Urothelium cell line (cell line): ENCODE results near the gene RPF1.
"Not testable (repeated sequence)": the region's sequence is repeated elsewhere in the genome, so short reads cannot be mapped to it uniquely, and the experiment has no call there.

Source experiments
- DNase-seq: peaks from one replicate; pipeline ENCODE4 v3.0.0; 2011; ENCODE audit warnings: low spot score, mixed read lengths
- FAIRE-seq: peaks from 2 replicates; lab custom pipeline; 2011; peaks lifted over from hg19 to GRCh38; lab: Jason Lieb, UNC

RPF1 gene

DNA sequence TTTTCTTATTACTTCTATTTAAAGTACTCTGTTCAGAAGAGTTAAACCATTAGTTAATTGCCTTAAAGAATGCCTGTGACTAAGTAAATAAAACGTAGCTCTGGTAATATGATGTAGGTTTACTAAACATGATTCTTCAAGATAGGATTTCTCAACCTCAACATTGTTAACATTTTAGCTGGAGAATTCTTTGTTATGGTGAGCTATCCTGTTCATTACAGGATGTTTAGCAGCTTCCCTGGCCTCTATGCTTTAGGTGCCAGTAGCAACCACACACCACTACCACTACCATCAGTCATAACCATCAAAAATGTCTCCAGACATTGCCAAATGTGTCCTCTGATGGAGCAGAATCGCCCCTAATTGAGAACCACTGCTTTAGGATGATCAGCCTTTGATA, 10.7 kb downstream of the RPF1 start:
- DNase-seq (no peak), FAIRE-seq (no peak)

DNA sequence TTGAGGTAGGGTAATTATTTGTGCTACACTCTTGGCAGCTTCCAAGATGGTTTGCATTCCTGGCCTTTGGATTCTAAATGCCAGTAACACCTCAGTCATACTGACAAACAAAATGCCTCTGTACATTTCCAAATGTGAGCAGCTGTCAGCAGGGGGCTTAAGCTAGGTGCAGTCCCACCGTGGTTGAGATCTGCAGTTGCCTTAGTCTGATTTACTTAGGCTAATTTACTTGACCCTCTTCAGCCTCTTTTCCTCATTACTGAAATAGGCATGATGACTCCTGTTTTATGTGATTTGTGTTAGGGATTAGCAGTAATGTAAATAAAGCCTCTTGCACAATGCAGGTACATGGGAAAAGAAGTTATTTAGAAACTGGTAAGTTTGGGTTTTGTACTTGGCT, 13.7 kb downstream of the RPF1 start:
- DNase-seq (no peak), FAIRE-seq (no peak)

DNA sequence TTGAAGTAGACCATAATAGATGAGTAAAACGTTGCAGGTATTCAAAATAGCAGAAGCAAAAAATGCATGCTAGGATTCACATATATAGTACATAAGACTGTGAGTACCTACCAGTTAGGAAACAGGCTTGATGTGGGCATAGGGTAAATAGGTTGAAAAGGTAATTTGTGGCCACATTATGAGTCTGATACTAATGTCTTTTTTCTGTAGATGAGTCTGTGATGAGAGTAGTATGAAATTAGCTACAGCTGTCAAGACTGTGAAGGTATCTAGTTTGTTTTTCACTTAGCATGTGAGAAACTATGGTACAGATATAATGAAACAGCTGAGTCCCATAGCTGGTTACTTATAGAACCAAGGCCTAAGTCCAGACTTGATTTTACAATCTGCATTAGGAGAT, 14.7 kb downstream of the RPF1 start:
- DNase-seq (no peak), FAIRE-seq (no peak)

DNA sequence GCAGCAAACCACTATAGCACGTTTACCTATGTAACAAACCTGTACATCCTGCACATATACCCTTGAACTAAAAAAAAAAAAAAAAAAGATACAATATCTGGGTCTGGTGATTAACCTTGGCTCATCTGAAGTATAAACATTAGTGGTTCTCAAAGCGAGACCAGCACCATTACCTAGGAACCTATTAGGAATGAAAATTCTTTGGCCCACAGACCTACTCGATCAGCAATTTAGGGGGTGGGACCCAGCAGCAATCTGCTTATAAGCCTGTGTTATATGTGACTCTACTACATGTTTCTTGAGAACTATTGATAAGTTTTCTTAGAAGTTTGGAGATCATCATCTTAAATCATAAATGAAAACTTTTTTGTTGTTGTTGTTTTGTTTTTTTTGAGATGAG, 17.4 kb downstream of the RPF1 start:
- no peak for DNase-seq
- no peak for FAIRE-seq

DNA sequence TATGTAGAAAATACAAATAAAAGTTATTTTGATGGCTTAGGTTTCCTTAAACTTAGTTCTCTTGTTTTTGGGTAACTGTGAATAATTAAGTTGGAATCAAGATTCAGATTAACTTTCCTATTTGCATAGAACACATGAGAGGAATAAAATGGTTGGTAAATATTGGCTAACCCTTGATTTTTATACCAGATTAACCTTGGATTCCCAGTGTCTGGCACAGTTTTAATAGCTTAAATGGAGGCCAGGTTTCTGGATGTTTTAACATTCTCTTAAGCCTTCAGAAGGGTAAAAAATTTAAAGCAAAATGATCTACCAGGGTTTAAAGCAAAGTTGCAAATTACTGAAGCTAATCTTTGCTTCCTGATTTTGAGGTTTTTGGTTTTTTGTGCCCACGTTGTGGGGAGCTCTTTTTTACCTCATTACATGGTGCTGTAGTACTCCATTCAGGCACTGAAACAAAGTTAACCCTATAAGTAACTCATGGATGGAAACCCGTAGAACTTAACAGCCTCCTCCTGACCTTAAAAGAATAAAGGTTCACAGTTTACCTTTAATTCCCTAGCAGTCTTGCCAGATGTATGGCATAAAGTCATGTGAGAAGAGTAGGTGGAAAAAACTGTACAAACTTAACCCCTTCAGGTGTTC, 18.7 kb downstream of the RPF1 start:
- FAIRE-seq = no peak
- DNase-seq = no peak

DNA sequence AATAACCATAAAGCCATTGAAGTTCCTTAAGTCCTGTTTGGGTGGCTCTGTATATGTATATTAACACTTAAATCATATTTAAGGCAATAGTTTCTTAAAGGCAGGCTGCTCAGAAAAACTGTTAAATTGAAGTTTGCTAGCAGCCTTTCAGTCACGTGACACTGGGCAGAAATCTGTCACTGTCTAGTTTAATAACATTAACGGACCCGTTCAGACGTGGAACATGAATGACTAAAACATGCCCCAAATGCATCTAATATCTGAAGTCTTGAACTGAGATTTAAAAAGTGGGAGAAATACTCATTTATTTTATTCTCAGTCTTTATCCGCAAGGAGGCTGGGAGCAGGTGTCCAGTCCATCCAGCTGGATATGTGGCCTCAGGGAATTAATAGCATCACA, 23.9 kb downstream of the RPF1 start:
- FAIRE-seq (no peak), DNase-seq (no peak)

DNA sequence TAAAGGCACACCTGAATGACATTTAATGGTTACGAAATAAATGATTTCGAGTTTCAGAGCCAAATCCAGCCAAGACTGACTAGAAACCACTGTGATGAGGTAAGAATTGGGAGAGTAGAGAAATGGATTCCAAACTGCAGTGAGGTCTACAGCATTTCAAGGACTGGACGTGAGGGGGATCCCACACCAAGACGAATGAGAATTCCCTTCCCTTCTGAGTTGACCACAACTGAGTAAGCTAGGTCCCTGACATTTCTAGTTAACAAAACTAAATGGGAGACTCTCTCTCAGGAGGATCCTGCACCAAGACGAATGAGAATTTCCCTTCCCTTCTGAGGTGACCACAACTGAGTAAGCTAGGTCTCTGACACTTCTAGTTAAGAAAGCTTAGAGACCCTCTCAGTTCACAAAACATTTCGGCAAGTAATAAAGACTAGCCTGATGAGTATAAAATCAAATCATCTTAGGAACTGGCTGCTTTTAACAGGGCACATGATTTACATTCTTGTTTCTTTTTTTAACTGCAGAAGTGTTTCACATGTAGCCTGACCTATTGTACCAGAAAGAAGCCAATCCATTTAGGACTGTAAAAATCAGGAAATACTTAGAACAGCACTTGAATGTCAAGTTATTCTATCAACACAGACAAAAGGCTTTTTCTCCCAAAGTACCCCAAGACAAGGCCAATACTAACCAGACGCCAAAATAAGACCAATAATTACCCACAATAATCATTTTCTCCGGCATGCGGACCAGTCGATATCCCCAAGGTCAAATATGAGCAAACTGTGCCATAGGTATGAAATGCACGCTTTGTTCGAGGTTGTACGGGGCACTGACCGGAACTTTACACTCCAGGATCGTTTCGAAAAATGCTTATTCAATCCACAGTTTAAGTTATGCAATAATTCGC, 25.8 kb downstream of the RPF1 start:
- FAIRE-seq (no peak), DNase-seq (no peak)

DNA sequence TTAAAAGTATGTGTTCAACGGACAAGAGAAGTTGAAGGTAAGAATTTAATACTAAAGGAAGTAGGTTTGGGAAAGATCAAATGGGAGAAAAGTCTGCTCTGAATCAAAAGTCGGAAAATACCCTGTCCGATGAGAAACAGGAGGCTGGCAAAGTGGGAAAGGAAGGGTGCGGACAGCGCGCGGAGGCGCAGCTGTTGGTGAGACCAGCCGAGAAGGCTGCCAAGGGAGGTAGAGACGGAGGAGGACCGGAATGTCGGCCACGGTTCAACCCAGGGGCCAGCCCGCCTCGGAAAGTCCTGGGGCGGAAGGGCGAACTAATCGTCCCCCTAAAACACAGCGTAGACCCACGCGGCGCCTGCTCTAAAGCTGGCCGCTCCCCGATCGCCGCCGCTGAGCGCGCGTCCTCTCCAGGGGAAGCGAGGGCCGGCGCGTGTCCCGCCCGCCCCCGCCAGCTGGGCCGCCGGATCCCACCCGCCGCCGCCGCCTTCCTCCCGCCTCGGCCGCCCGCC, 26.5 kb downstream of the RPF1 start:
- peak; percentile 78 for DNase-seq
- no peak for FAIRE-seq

DNA sequence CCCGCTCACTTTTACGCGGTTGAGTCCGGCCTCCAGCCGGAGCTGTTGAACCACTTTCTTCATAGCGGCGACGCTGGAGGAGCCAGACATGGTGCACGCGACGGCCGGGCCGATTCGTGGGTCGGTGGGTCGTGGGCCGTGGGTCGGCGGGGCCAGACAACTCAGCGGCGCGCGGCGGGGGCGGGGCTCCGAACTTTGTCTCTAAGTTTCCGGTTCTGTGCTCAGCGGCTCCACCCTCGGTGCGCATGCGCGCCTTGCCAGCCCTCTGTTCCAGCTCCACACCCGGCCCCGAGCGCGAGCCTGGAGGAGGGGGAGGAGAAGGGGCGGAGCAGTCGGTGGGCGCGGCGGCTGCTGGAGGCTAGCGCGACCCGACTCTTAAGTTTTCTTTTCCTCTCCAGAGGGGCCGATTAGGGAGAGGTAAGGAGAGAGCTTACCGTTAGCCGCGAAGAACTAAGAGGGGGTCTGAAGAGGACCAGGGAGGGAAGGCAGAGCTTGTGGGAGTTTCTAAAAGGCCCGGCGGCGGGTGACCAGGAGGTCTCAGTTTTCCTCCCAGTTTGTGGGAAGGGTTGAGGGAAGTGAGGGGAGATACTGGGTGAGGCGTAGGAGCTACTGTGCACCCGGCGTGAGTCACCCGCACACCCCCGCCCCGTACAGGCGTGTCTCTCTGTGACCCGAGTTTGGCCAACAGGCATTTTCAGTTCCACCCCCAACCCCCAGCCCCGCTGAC, 27.1 kb downstream of the RPF1 start, which contains the start of the genes GNG5 and SPATA1:
TSS of gene GNG5 (minus strand) at position 580 of the 727 bp plus-strand sequence. CDS start at position 90, 490 bp downstream.
TSS of gene SPATA1 (plus strand) at position 385 of the 727 bp plus-strand sequence. CDS start 9,974 bp downstream, outside the sequence.
- FAIRE-seq (peak; percentile 20), DNase-seq (peak; percentile 98)

DNA sequence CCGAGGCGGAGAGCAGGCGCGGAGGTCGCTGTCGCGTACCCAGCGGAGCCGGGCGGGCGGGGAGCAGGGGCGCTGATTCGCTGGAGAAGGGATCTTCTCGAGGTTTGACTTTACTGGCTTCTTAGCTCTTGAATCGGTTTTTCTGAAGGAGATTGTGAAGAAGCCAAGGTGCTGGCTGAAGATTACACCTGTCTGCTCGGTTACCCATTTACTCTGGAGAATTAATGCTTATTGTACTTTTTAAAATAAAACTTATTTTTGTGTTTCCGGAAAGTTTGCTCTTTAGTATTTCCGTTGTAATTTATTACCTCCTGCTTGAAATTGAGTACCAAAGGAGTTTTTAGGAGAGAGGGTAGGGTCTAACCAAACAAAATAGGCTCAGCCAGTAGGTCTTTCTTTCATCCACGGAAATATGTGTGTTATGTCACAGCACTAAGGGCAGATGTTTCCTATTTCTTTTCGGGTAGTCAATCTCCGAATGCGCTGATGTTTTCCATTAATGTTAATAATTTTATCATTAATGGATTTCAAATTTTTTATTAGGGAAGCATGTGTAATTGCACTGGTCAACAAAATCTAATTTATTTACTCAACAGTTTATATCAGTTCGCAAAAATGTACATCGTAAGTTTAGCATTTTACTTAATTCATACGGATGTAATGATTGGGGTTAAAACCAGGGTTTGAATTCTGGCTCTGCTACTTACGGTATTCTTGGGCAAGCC, 27.8 kb downstream of the RPF1 start:
- DNase-seq = no peak
- no peak for FAIRE-seq

DNA sequence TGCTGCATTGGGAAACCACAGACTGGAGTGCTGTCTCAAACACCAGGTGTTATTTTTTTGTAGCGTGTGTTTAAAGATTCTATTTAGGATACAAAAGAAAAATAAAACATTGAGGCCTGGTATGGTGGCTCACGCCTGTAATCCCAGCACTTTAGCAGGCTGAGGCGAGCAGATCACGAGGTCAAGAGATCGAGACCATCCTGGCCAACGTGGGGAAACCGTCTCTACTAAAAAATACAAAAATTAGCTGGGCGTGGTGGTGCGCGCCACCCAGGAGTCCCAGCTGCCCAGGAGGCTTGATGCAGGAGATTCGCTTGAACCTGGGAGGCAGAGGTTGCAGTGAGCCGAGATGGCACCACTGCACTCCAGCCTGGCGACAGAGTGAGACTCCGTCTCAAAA, 28.8 kb downstream of the RPF1 start:
- not testable (repeated sequence) for DNase-seq, FAIRE-seq

DNA sequence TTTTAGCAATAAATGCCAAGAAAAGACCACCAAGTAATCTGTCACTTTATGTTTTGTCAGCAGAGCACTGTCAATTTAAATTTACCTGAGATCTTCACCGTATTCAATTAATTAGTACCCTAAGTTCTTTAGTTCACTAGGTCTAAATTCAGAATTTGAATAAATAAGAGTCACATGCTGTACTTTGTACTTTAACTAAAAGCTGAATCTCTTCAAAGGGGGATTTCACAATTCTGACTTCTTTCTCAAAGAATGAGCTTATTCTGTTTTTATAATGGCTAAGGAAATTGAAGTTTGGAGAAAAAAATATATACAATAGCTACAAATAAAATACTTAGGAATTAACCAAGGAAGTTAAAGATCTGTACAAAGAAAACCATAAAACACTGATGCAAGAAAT, 29.4 kb downstream of the RPF1 start:
- no peak for FAIRE-seq

DNA sequence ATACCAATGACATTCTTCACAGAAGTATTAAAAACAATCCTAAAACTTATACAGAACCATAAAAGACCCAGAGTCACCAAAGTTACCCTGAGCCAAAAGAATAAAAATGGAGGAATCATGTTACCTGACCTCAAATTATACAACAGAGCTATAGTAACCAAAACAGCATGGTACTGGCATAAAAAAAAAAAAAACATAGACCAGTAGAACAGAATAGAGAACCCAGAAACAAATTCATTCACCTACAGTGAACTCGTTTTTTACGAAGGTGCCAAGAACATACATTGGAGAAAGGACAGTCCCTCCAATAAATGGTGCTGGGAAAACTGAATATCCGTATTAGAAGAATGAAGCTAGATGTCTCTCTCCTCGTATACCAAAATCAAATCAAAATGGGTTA, 30.0 kb downstream of the RPF1 start:
- DNase-seq (no peak), FAIRE-seq (no peak)

More for the DNA sequence above, 29.4 kb downstream of the RPF1 start:
- DNase-seq = no peak

DNA sequence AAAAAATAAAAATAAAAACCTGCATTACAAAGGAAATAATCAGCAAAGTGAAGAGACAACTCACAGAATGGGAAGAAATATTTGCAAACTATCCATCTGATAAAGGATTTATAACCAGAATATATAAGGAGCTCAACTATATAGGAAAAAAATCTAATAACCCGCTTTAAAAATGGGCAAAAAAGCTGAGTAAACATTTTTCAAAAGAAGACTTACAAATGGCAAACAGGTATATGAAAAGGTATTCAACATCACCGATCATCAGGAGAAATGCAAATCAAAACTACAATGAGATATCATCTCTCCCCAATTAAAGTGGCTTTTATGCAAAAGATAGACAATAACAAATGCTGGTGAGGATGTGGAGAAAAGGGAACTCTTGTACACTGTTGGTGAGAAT, 31.1 kb downstream of the RPF1 start:
- no peak for DNase-seq
- FAIRE-seq = no peak

DNA sequence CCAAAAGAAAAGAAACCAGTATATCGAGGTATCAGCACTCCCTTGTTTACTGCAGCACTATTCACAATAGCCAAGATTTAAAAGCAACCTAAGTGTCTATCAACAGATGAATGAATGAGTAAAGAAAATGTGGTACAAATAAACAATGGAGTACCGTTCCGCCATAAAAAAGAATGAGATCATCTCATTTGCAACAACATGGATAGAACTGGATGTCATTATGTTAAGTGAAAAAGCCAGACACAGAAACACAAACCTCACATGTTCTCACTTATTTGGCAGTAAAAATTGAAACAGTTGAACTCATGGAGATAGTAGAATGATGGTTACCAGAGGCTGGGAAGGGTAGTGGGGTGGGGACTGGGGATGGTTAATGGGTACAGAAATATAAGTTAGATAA, 31.6 kb downstream of the RPF1 start:
- DNase-seq (no peak), FAIRE-seq (no peak)

DNA sequence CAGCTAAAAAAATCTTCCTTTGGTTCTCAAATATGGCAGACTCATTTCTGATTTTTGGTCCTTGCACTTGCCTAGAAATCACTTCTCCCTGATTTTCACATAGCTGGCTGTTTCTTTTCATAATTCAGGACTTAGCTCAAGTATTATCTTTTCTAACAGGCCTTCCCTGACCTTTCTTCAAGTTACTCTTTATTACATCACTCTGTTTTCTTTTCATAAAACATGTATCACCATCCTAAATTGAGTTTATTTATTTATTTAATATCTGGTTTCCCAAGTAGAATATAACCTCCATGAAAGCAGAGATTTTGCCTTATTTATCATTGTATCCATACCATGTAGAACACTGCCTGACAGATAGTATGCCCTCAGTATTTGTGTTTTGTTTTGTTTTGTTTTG, 45.5 kb downstream of the RPF1 start:
- FAIRE-seq = no peak
- DNase-seq = no peak

DNA sequence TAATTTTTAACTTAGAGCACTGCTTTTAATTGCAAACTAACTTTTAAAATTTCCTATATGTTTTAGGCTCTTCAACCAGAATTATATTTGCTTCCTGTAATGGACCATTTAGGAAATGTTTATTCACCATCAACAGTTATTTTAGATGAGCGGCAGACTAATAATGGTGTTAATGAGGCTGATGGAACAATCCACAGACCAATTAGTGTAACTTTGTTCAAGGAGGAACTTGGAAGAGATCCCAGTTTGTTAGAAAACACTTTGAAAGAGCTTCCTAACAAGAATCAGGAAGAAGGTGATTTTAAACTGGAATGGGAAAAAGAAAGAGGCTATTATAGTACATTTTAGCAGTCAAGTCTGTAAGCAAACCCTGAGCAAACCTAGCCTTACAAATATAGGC, 46.7 kb downstream of the RPF1 start:
- FAIRE-seq (no peak), DNase-seq (no peak)

DNA sequence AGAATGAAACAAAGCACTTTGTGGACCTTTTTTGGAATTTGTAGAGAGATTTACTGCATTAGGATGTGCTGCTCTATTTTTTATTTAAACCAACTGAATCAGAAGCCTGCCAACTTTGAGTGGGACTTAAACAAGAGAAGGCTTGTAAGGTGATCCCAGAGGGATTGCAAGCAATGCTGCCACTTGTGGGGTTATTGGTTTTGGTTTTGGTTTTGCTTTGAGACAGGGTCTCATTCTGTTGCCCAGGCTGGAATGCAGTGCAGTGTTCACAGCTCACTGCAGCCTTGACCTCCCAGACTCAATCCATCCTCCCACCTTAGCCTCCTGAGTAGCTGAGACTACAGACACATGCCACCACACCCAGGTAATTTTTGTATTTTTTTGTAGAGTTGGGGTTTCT, 59.5 kb downstream of the RPF1 start:
- DNase-seq (no peak), FAIRE-seq (no peak)

DNA sequence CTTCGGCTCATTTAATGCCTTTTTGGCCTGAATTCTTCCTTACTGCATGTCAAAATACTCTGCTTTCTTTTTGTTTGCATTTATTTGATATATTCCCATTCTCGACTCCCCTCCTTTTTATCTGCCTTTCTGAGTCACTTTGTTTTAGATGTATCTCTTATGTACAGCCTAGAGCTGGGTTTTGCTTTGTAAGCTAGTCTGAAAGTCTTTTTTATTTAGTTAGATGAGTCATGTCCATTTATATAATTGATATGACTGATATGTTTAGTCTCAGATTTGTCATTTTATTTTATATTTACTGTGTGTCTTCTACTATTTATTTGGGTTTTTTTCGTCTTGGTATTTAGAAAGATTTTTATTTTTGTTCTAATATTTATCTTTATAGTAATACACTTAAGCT, 60.9 kb downstream of the RPF1 start:
- FAIRE-seq = no peak
- DNase-seq = no peak

DNA sequence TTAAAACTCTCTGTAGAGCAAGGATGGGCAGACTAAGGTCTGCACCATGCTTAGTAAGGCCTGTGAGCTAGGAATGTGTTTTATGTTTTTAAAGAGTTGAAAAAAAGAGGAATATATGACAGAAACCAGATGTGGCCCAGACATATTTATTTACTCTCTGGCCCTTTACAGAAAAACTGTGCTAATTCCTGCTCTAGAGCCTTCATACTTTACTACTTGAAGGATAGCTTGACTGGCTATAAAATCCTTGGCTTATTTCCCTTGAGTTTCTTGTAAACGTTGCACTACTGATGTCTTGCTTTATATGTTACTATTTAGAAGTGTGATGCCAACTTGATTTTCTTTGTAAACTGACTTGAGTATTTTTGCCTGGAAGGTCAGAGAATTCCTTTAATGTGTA, 61.7 kb downstream of the RPF1 start:
- no peak for DNase-seq
- no peak for FAIRE-seq

DNA sequence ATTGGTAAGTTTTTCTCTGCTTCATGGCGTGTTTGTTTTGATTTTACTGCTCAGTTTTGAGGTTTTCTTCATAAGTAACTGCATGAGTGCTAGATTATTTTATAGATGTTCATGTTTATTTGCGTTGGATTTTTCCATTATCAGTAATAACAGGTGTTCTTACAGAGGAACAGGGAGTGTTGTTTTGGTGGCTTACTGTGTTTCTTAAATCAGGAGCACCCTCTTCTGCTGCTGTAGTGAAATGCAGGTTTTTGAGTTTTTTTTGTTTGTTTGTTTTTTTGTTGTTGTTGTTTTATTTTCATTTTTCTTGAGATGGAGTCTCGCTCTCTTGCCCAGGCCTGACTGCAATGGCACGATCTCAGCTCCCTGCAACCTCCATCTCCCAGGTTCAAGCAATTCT, 62.6 kb downstream of the RPF1 start:
- DNase-seq = no peak
- FAIRE-seq = no peak
